Brain pericyte (primary cell): ENCODE data around the gene CCDC169.
"Not testable (repeated sequence)": the region's sequence is repeated elsewhere in the genome, so short reads cannot be mapped to it uniquely, and the experiment has no call there.

ENCODE experiments used
- DNase-seq: peaks from one replicate; pipeline ENCODE4 v3.0.0-alpha.2; 2012; ENCODE audit warnings: low read depth, low spot score

The CCDC169 gene

GRCh38 chr13:36313047-36313969, 15.7 kb upstream of the CCDC169 start:
- DNase-seq: no peak

DNA sequence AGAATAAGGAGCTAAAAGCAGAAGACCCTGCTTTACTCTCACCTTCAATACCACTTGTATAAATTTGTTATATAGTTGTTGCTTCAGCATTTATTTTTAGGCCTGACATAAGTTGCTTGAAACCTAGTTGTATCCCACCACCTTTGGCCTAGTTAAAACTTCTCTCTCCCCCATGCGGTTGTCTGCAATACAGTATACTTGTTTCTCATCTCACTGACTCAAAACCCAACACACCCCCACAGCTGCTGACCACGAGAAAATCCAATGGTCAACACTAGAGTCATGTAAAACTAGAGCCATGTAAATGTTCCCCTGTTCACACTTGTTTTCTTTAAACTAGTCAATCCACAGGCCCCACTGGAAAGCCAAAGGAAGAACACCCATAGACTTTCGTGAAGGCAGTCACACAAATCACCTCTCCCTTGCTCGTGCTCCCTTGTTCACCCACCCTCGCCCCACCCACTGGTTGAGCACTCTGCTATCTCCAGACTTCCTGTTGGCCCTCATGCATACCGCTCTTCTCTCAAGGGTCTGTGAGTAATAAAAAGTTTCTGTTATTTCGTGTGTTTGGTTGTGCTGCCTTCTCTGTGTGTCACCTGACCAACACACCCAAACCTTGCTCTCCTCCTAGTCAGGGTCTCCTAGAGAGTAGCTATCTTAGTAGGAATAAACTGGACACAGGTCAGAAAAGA, 12.9 kb upstream of the CCDC169 start:
- no peak for DNase-seq

GRCh38 chr13:36302289-36302688, 4.7 kb upstream of the CCDC169 start:
- DNase-seq: no peak

DNA sequence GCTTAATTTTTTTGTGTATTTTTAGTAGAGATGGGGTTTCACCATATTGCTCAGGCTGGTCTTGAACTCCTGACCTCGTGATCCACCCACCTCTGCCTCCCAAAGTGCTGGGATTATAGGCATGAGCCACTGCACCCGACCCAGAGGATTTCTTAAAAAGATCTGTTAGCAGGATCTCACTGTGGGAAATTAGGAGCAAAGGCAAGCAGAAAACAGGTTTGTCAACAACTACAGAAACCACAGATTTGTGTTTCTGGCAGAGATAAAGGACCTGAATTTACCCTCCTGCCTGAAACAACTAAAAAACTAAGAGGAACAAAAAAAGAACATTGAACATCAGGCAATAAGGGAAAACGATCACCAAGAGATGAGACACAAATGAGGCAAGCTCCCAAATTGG, 1.9 kb upstream of the CCDC169 start:
- not testable (repeated sequence) for DNase-seq

- no peak for DNase-seq
Observed at GRCh38 chr13:36298535-36299068, 988 bp upstream of the CCDC169 start.

- DNase-seq: no peak
Observed at GRCh38 chr13:36294096-36294495, 3.5 kb downstream of the CCDC169 start.

GRCh38 chr13:36293497-36293896, 4.1 kb downstream of the CCDC169 start:
- no peak for DNase-seq

DNA sequence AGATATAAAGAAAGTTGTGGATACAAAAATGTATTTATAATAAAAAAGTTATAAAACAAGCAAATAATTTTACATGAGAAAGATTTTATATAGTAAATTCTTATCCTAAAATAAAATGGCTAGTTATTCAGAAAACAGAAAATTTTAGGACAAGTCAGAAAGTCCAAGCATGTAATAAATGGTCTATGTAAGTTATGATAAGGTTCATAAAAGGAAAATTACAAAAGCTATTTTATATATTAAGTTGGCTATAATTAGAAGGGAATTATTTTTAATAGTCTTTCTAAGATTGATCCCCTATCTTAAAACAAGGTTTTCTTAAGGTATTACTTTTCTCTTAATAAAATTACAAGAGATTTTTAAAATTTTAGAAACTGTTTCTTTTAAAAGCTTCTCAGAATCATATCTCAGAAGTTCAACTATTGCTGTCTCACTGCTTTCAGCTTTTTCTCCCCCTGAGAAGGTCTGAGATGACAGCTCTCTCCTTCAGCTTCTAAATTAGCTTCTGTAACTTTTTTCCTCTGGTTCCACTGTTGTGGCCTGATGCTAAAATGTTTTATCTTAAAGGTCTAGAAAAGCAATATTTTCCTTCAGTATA, 8.7 kb downstream of the CCDC169 start:
- no peak for DNase-seq

DNA sequence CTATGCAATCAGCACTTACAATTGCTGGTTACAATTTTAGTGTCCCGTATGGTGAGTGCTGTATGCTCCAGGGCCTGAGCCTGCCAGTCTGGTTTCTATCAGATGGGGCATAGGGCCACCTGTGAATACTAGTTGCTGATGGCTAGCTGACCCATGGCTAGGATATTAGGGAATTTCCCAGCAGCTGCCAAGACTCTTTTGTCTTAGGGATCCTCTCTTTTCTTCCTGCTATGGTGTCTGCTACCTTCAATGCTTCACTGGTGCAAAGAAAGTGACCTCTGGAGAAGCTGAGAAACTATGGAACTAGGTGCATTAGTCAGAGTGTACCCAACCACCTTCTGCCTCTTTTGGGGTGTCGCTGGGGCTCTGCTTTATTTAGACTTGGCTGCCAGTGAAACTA, 11.6 kb downstream of the CCDC169 start:
- DNase-seq: no peak

DNA sequence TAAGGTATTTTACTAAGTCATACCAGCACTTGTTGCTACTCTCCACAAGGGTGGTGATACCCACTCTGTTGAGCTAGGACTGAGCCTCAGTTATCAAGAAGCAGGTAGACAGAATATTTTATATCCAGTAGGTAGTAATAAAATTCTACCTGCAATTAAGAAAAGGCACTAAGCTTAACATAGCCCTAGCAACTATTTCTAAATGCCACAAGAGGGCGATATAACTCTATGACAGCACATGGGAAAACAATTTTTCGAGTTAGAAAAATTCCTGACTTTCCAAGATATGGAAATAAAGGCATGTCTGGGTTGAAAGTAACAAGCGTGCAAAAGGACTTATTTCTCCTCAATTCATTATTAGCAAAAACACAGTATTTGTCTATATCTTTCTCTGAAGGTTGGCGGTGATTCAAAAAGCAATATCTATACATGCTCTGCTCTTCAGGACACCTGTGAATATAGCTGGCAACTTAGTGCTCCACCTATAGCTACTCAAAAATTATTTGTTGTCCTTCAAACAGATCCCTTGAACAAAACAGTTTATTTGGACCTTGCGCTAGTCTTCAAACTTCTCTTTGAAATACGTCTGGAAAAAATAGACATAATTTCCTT, 14.7 kb downstream of the CCDC169 start:
- DNase-seq: no peak

DNA sequence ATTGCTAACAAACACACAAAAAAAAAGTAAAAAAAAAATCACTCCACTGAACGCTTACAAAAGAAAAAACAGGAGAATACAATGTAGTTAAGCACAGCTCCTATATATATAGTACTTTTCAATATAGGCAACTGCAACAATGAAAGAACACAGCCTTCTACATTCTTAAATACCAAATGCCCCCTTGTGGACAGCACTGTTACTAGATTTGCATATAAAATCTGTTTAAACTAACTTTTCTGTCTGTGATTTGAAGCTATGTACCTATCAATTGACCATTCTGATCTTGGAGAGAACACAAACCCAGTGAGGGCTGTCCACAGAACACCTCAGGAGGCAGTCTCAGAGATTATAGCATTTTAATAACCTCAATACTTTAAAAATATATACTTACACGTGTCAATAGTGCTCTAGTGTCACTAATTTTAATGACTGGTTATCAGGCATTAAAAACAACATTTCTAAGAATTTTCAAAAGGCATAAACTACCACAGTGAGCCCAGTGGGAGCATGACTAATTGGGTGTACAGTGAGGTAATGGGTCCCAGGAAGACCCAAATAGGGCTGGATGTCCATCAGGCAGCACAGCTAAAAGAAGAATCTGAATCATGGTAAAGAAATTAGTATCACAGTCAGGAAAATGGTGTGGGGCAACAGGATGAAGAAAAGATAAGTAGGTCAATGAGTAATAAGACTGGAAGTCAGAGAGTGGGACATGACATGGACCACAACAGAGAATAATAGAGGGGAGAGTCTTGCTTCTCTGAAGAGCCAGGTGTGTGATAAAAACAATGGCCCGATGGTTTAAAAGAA, 22.2 kb downstream of the CCDC169 start:
- no peak for DNase-seq

DNA sequence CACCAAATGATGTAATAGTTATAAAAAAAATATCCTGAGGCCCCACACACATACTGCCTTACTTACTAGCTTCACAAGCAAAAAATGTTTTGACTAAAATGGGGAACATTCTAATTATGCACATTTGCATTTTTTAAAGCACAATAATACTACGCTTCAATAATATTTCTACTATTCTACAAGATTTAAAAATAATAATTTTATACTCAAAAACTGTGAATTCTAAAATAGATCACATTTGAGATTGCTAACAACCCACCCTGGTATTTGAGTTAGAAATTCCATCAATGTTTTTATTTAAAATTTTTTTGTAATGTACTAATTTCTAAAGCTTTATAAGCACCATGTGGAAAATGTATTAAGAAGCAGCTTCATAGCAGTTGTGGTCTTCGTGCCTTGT, 24.2 kb downstream of the CCDC169 start:
- DNase-seq: no peak

DNA sequence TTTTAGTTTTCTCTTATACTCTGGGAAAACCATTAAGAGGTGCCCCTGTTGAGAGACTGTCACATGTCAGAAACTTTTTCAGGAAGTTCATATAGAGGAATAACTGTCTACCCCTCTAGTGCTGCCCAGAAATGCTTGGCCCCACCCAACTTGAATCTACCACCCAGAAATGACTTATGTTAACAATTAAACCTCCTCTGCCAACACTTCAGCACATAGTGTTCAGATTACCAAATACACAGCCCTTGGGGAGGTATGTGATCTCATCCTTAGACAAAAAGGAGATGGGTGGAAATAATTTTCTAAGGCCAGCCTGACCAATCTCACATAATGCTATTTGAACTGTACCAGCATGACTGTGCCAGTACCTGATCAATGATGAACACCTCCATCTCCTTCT, 35.6 kb downstream of the CCDC169 start:
- no peak for DNase-seq

- DNase-seq: no peak
Observed at GRCh38 chr13:36261011-36261410, 36.6 kb downstream of the CCDC169 start.

DNA sequence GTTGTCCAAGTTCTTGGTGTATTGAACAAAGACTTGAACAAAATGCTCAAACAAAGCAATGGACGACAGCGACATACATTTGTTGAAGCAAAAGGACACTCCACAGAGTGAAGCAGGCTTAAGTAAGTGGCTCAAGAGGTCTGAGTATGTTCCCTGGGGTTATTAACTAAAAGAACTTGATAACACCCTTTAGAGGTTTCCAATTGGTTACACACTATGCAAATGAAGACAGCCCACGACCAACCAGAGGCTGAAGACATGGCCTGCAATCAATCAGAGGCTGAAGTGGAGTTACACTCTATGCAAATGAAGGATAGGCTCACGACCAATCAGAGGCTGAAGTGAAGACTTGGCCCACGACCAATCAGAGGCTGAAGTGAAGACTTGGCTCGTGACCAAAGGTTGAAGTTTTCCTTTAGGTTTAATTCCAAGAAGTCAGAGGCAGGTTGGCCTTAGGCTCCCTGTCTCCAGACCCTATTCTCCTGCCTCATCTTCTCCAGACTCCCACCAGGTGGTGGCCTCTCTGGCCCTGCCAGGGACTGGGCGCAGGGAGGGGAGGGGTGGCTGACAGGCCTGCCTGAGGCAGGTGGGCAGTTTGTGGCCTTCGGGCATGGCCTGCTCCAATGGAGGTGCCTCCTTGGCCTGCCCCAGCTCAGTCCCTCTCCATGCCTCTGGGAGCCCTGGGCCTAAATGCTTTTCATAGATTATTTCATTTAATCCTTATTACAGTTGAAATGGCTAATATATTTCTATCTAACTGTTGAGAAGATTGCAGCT, 38.1 kb downstream of the CCDC169 start:
- DNase-seq: no peak

GRCh38 chr13:36258831-36259230, 38.8 kb downstream of the CCDC169 start:
- DNase-seq: no peak

GRCh38 chr13:36251526-36251925, 46.1 kb downstream of the CCDC169 start:
- no peak for DNase-seq

GRCh38 chr13:36251017-36251416, 46.6 kb downstream of the CCDC169 start:
- DNase-seq: no peak

GRCh38 chr13:36248700-36249099, 48.9 kb downstream of the CCDC169 start:
- no peak for DNase-seq

GRCh38 chr13:36244990-36245389, 52.6 kb downstream of the CCDC169 start:
- no peak for DNase-seq
